CD4-positive, alpha-beta T cell treated with Interleukin-10 for 1 hour (primary cell): Measurements from ENCODE around the gene FOXJ2.
"Not testable (repeated sequence)": the region's sequence is repeated elsewhere in the genome, so short reads cannot be mapped to it uniquely, and the experiment has no call there.

Source experiments
- DNase-seq: peaks from one replicate; pipeline ENCODE4 v3.0.0-alpha.2; 2020

Gene FOXJ2

GRCh38 chr12:8071820-8072219 lies 39.3 kb downstream of the FOXJ2 start:
- DNase-seq = not testable (repeated sequence)

GRCh38 chr12:8075935-8076334 lies 43.4 kb downstream of the FOXJ2 start:
- DNase-seq = no peak

- no peak for DNase-seq
Measured at GRCh38 chr12:8076366-8076765, 43.9 kb downstream of the FOXJ2 start.

- DNase-seq = no peak
Measured at GRCh38 chr12:8077207-8077606, 44.7 kb downstream of the FOXJ2 start.

DNA sequence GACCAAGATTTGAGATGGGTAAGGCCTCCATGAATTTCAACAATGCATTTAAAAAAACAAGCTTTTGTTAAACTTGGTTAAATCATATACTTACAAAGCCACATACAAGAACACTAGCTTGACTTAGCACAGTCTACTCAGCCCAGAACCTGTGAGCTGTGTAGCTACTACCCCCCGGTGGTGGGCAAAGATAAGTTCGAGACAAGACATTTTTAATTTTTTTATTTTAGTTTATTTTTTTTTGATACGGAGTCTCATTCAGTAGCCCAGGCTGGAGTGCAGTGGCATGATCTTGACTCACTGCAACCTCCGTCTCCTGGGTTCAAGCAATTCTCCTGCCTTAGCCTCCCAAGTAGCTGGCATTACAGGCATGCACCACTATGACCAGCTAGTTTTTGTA lies 45.9 kb downstream of the FOXJ2 start:
- peak; percentile 81 for DNase-seq

- no peak for DNase-seq
Measured at GRCh38 chr12:8078916-8079315, 46.4 kb downstream of the FOXJ2 start.

DNA sequence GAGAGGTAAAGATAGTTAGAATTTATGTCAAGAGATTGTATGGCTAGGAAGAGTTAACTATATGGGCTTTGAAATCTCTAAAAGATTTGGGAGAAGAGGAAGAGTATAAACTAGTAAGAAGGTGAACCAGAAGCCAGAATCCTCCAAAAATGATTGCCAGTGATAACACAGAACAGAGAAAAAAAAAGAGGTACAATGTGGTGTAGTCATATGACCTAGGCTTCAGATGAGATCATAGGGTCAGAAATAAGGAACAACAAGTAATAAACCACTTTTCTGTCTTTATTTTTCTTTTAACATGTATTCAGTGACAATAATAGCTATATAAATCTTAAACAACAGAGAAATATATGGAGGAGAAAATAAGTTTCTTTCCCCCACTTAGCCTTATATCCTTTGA lies 47.6 kb downstream of the FOXJ2 start:
- DNase-seq = peak; percentile 16

GRCh38 chr12:8081251-8081920 lies 48.9 kb downstream of the FOXJ2 start:
- peak; percentile 56 for DNase-seq

DNA sequence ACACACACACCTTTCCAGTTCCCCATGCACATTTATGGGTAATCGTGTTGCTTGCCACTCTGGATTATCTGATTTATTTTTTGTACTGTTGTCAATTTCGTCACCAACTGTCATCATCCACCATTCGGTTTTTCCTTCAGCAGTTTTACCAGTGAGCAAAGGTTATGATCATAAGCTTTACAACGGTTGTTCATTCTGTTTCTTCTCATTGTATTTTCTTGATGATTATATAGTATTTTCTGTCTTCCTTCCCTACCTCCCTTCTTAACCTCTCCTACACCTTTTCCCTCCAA lies 50.2 kb downstream of the FOXJ2 start:
- peak; percentile 35 for DNase-seq

GRCh38 chr12:8084351-8084750 lies 51.8 kb downstream of the FOXJ2 start:
- peak; percentile 25 for DNase-seq

DNA sequence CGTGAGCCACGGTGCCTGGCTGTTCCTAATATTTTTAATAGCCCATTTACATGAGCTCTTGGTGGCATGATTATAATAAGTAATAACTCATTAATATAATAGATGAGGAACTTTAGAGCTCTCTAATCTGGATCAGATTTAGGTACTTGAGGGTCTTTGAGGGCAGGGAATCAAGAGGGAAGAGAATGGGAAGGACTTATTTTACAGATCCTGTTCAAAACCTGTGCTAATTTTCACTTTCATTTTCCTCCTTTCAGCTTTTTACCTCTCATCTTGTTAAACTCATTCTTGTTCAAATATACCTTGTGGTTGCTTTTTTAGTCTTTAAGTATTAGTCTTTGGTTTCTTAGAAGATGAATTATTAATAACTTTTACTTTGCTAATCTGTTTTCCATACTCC lies 55.1 kb downstream of the FOXJ2 start:
- DNase-seq = no peak

GRCh38 chr12:8088574-8088973 lies 56.1 kb downstream of the FOXJ2 start:
- peak; percentile 63 for DNase-seq

DNA sequence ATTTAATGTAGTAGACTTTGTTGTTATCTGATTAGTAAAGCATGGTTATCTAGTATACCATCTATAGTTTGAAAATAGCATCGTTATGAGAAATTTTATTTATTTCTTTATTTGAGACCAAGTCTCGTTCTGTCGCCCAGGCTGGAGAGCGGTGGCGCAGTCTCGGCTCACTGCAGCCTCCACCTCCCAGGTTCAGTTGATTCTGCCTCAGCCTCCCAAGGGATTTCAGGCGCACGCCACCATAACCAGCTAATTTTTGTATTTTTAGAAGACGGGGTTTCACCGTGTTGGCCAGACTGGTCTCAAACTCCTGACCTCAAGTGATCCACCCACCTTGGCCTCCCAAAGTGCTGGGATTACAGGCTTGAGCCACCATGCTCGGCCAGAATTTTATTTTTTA lies 56.8 kb downstream of the FOXJ2 start:
- DNase-seq = not testable (repeated sequence)

DNA sequence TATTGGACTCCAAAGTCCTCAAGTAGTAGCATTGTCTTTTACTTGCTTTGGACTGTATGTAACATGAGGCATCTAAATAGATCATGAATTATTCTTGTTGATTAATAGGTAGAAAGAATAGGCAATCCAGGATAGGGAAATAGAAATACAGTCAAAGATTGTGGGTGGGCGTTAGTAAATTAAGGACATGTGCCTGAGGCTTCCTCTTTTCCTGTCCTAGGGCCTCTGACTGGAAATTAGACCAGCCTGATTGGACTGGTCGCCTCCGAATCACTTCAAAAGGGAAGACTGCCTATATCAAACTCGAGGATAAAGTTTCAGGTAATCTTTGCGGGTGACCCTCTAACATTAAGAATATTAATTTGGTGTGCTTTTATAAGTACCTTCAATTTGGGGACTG lies 57.2 kb downstream of the FOXJ2 start:
- DNase-seq = no peak

- DNase-seq = no peak
Measured at GRCh38 chr12:8093291-8093690, 60.8 kb downstream of the FOXJ2 start.

DNA sequence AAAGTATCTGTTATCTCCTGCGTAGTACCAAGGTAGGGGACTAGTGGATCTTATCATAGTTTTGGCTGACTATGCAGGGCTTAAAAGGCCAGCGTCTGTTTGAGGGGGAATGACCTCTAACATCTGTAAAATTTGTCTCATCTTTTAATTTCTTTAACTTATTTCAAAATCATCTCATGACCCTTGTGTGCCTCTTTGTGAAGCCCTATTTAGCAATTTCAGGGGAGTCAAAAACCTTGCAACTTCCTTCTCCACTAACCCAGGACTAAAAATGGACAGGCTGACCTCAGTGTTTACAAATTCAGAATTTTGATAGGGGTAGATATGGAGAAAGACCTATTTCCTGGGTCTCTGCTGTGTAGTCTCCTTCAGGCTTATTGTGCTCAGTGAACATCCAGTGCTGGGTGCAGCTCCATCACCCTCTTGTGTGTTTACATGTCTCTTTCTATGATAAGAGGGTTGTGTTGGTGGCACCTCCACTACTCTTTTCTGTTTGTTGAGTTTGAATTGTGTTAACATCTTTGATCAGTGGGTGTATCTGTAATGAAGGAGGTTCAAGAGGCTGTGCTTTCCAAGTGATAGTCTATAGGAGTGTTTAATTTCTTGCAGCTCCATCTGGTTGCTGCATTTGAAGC lies 63.9 kb downstream of the FOXJ2 start:
- no peak for DNase-seq

GRCh38 chr12:8099235-8099634 lies 66.7 kb downstream of the FOXJ2 start:
- no peak for DNase-seq
